GM12878 (cell line): ENCODE measurements around the gene HRC. TPM values are rescaled to one million over a fixed set of nuclear protein-coding genes. Genes with fewer than 3 reads are reported as not detected.

Source experiments
- ATAC-seq: fragments of 200-7000 bp; cut with Tn5 transposase; 3 replicates; pipeline ENCODE4 v1.9.1; 2020; ENCODE audit warnings: mild to moderate bottlenecking, moderate library complexity
- BruUV-seq: library from RNA; stranded (reverse); fragments of 400-500 nt; replicated peaks from 2 replicates; lab custom pipeline; 2021; lab: Mats Ljungman, UMichigan
- CTCF ChIA-PET: fragments of 300-600 bp; sonication (Branson Sonifier 250); formaldehyde crosslinking; extraction: SDS; loops from one replicate; lab custom pipeline; 2021; ENCODE audit warnings: inconsistent platforms; lab: Yijun Ruan, JAX
- POLR2A ChIA-PET: fragments of 350-600 bp; formaldehyde crosslinking; extraction: SDS; loops from one replicate; lab custom pipeline; 2021; ENCODE audit warnings: inconsistent platforms; lab: Charles Lee
- RAD21 ChIA-PET: fragments of 300-600 bp; sonication (Branson Sonifier 250); formaldehyde crosslinking; loops from one replicate; lab custom pipeline; 2023; ENCODE audit warnings: antibody characterized with exemption; ENCODE audit not compliant: unreplicated experiment; lab: Charles Lee
- SMC1A ChIA-PET: fragments of 300-600 bp; sonication (Branson Sonifier 250); formaldehyde crosslinking; loops from one replicate; lab custom pipeline; 2023; ENCODE audit not compliant: unreplicated experiment, uncharacterized antibody; lab: Charles Lee
- DNase-seq: peaks from one replicate; pipeline ENCODE4 v3.0.0-alpha.2; 2011; ENCODE audit warnings: low read depth, low spot score
- FAIRE-seq: peaks from 3 replicates; lab custom pipeline; 2011; peaks lifted over from hg19 to GRCh38; lab: Jason Lieb, UNC
- H2AFZ ChIP-seq: 2 replicates; pipeline ENCODE4 v1.6.0; 2011; ENCODE audit warnings: low read depth, low read length, control low read depth; ENCODE audit not compliant: control insufficient read depth
- H3K27ac ChIP-seq: 2 replicates; pipeline ENCODE4 v1.5.1; 2011; ENCODE audit warnings: control low read depth; ENCODE audit not compliant: control insufficient read depth, insufficient read depth
- H3K27me3 ChIP-seq, 2 experiments: replicated peaks in 1 of 2; 2 replicates each; pipeline versions ENCODE4 v1.6.0 to v1.6.1; 2011; ENCODE audit warnings: low read length in 1 of 2; ENCODE audit not compliant: control insufficient read depth in 2 of 2, insufficient read depth in 2 of 2
- H3K36me3 ChIP-seq, 2 experiments: 2 replicates each; pipeline ENCODE4 v1.5.1; 2011; ENCODE audit warnings: low read length in 1 of 2; ENCODE audit not compliant: control insufficient read depth in 2 of 2, insufficient read depth in 2 of 2
- H3K4me1 ChIP-seq: 2 replicates; pipeline ENCODE4 v1.6.1; 2011; ENCODE audit warnings: mild to moderate bottlenecking, low read length, moderate library complexity, mixed read lengths; ENCODE audit not compliant: control insufficient read depth, insufficient read depth
- H3K4me2 ChIP-seq: 2 replicates; pipeline ENCODE4 v1.6.0; 2011; ENCODE audit warnings: control low read depth; ENCODE audit not compliant: control insufficient read depth, insufficient read depth
- H3K4me3 ChIP-seq: fragments of 200-600 bp; sonication (generic); 2 replicates; pipeline ENCODE4 v1.5.1; 2016
- H3K79me2 ChIP-seq: 2 replicates; pipeline ENCODE4 v1.6.0; 2011; ENCODE audit warnings: low read length; ENCODE audit not compliant: control insufficient read depth, insufficient read depth
- H3K9ac ChIP-seq: 2 replicates; pipeline ENCODE4 v1.8.0; 2011; ENCODE audit warnings: low read length, control low read depth, mixed read lengths; ENCODE audit not compliant: control insufficient read depth, insufficient read depth
- H3K9me3 ChIP-seq: replicated peaks from 3 replicates; pipeline ENCODE4 v1.5.1; 2011; ENCODE audit warnings: mild to moderate bottlenecking, low read length; ENCODE audit not compliant: control insufficient read depth, insufficient read depth
- H4K20me1 ChIP-seq: 2 replicates; pipeline ENCODE4 v1.6.0; 2011; ENCODE audit not compliant: control insufficient read depth, insufficient read depth
- POLR2AphosphoS2 ChIP-seq: IDR thresholded peaks from 2 replicates; pipeline ENCODE4 v1.6.1; 2011; ENCODE audit warnings: low read depth, mild to moderate bottlenecking, low read length, improper control_type of control experiment, moderate library complexity
- SPI1 ChIP-seq: IDR thresholded peaks from 2 replicates; pipeline ENCODE4 v1.6.1; 2011; ENCODE audit warnings: low read depth, mild to moderate bottlenecking, low read length, moderate library complexity, borderline replicate concordance; ENCODE audit not compliant: insufficient read depth
- YY1 ChIP-seq: IDR thresholded peaks from 2 replicates; pipeline ENCODE4 v1.6.1; 2011; ENCODE audit warnings: low read depth, mild to moderate bottlenecking, low read length
- ZZZ3 ChIP-seq: IDR thresholded peaks from 2 replicates; pipeline ENCODE4 v1.6.1; 2011; ENCODE audit warnings: low read depth; ENCODE audit not compliant: control insufficient read depth, insufficient read length
- WGBS: methylation state at CpG from one replicate; pipeline ENCODE4 v1.1.6; 2016; ENCODE audit warnings: low lambda C conversion rate; ENCODE audit not compliant: insufficient replicate concordance, insufficient coverage; ENCODE audit errors: missing lambda C conversion rate; 5-methylcytosine and 5-hydroxymethylcytosine counted together
- in situ Hi-C: fragments of 300-500 bp; cut with MboI; formaldehyde crosslinking; loops from 9 replicates; pipeline ENCODE4 v1.14.3; 2018; ENCODE audit warnings: mixed read lengths
- intact Hi-C: fragments of 100-400 bp; cut with micrococcal nuclease; formaldehyde crosslinking; loops from one replicate; pipeline ENCODE4 v1.14.2; 2022; ENCODE audit not compliant: unreplicated experiment
- polyA plus RNA-seq, 11 experiments: library from polyadenylated mRNA; depleted of rRNA in 4 of 11; unstranded in 6 of 11; stranded (reverse) in 5 of 11; fragments of >200 nt; fragmentation: Nextera tagmentation in 4 of 11; fragmentation: Illumina TruSeq in 1 of 11; extraction: Ambion mirVana in 4 of 11; extraction: Trizol in 1 of 11; gene quantifications; 1 replicate in 1 of 11; 2 replicates in 10 of 11; pipeline versions ENCODE4 v1.2.1 to v1.2.3, GENCODE V29; 2011 to 2016; ENCODE audit warnings: inconsistent platforms in 2 of 11, missing spikeins in 2 of 11, low read depth in 1 of 11
- total RNA-seq, 4 experiments: library from RNA; depleted of rRNA in 3 of 4; stranded (reverse); fragments of >200 nt in 3 of 4; fragmentation: Illumina TruSeq in 1 of 4; extraction: Trizol in 1 of 4; gene quantifications; 2 replicates each; pipeline versions ENCODE4 v1.2.1 to v1.2.3, GENCODE V29; 2013 to 2021
- TF ChIP-seq, protein P1 (sequence below): fragments of 450-650 bp; IDR thresholded peaks from 2 replicates; pipeline ENCODE4 v1.6.1; 2017; ENCODE audit warnings: borderline replicate concordance
- TF ChIP-seq, protein P2 (sequence below): fragments of 450-650 bp; IDR thresholded peaks from 2 replicates; pipeline ENCODE4 v1.6.1; 2017; ENCODE audit warnings: mild to moderate bottlenecking, moderate library complexity

Gene HRC
- total and polyA plus RNA-seq, 10 of the 15 experiments (the other 5 are each of a cell fraction or from before 2014, with no cell fraction given), result 0.10 TPM; not detected in 9

DNA sequence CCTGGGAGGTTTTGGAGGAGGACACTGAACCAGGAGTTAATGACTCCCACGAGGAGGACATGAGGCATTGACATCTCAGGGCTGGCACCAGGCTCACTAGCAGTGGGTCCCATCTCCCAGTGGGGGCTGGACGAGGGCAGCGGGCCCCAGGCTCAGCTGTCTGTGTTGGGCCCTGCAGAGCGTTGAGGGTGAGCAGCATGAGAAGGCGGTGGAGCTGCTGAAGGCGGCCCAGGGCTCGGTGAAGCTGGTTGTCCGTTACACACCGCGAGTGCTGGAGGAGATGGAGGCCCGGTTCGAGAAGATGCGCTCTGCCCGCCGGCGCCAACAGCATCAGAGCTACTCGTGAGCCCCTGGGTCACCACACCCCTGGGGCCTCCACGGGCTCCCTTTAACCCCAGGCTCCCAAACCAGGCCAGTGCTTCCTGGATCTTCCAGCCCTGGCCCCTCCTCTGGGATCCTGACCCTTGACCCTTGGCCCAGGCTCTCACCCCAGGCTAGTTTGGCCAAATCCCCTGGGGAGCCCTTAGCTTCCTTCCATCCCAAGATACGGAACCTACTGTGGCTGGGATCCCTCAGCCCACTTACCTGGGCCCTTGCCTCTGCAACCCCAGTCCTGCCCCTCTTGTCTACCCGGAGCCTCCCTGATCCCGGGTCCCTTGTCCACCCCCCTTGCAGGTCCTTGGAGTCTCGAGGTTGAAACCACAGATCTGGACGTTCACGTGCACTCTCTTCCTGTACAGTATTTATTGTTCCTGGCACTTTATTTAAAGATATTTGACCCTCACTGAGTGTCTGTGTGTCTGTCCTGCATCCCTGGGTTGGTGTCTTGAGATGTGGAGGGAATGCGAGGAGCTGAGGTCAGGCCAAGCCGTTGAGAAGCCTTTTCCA, 37.3 kb downstream of the HRC start (continued):
- TF ChIP-seq, protein P1, sequence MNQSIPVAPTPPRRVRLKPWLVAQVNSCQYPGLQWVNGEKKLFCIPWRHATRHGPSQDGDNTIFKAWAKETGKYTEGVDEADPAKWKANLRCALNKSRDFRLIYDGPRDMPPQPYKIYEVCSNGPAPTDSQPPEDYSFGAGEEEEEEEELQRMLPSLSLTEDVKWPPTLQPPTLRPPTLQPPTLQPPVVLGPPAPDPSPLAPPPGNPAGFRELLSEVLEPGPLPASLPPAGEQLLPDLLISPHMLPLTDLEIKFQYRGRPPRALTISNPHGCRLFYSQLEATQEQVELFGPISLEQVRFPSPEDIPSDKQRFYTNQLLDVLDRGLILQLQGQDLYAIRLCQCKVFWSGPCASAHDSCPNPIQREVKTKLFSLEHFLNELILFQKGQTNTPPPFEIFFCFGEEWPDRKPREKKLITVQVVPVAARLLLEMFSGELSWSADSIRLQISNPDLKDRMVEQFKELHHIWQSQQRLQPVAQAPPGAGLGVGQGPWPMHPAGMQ, result no peak
- TF ChIP-seq, protein P2, sequence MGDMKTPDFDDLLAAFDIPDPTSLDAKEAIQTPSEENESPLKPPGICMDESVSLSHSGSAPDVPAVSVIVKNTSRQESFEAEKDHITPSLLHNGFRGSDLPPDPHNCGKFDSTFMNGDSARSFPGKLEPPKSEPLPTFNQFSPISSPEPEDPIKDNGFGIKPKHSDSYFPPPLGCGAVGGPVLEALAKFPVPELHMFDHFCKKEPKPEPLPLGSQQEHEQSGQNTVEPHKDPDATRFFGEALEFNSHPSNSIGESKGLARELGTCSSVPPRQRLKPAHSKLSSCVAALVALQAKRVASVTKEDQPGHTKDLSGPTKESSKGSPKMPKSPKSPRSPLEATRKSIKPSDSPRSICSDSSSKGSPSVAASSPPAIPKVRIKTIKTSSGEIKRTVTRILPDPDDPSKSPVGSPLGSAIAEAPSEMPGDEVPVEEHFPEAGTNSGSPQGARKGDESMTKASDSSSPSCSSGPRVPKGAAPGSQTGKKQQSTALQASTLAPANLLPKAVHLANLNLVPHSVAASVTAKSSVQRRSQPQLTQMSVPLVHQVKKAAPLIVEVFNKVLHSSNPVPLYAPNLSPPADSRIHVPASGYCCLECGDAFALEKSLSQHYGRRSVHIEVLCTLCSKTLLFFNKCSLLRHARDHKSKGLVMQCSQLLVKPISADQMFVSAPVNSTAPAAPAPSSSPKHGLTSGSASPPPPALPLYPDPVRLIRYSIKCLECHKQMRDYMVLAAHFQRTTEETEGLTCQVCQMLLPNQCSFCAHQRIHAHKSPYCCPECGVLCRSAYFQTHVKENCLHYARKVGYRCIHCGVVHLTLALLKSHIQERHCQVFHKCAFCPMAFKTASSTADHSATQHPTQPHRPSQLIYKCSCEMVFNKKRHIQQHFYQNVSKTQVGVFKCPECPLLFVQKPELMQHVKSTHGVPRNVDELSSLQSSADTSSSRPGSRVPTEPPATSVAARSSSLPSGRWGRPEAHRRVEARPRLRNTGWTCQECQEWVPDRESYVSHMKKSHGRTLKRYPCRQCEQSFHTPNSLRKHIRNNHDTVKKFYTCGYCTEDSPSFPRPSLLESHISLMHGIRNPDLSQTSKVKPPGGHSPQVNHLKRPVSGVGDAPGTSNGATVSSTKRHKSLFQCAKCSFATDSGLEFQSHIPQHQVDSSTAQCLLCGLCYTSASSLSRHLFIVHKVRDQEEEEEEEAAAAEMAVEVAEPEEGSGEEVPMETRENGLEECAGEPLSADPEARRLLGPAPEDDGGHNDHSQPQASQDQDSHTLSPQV, result no peak
- no peak for TF ChIP-seq POLR2AphosphoS2

DNA sequence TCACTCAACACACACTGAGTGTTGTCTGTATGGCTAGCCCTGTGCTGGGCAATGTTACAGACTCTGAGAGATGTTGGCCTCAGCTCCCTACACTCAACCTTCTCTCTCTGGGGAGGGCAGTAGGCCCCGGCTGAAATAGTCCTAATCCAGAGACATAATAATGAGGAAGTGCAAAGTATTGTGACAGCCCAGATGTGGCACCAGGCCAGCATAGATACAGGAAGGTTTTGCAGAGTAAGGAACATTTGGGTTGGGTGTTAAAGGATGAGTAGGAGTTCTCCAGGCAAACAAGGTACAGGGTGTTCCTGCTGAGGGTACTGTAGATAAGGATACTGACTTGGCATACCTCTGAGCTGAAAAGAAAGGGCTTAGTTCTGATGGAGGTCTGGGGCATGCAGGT, 38.7 kb downstream of the HRC start:
- CTCF ChIA-PET, result interaction anchor here (0.7 to 2.8 kb wide), 4 partner anchors 10 to 81 kb away, joined by 3 to 12 read pairs (median 7); no protein-coding TSS in a partner anchor
- Histone ChIP-seq H4K20me1 (no peaks in the 10 kb centered on the region), H3K27me3 (peaks cover 7 to 8% of the 10 kb centered on the region in 2 experiments), H3K4me1 (peaks cover 12% of the 10 kb centered on the region), H3K79me2 (no peaks in the 10 kb centered on the region), H3K36me3 (no peaks in the 10 kb centered on the region), H3K4me2 (no peak overlapping the region), H3K27ac (no peak overlapping the region), H3K9me3 (no peaks in the 10 kb centered on the region), H3K4me3 (no peak overlapping the region), H2AFZ (no peak overlapping the region), H3K9ac (no peak overlapping the region)
- ATAC-seq, result no peak
- TF ChIP-seq ZZZ3 (no peak), YY1 (no peak), SPI1 (peak; percentile 68; the same call in 1 of the 2 replicates)
- DNase-seq, result no peak
- intact Hi-C loops (no loop called here), in situ Hi-C loops (no loop called here)
- no TSS peak for BruUV-seq
- SMC1A ChIA-PET, result no interaction called here
- POLR2A ChIA-PET, result interaction anchor here (0.6 kb wide), 2 partner anchors 10 to 83 kb away, joined by 5 to 6 read pairs; no protein-coding TSS in a partner anchor
- RAD21 ChIA-PET, result interaction anchor here (0.7 to 1.0 kb wide), 2 partner anchors 19 to 403 kb away, joined by 3 to 4 read pairs; no protein-coding TSS in a partner anchor
- WGBS, result 46% methylated on average over 1 of the region's 1 CpG
- FAIRE-seq, result no peak
